HG03135 (cell line): ENCODE measurements around the gene VPS26B.

ENCODE experiments used
- ATAC-seq: cut with Tn5 transposase; IDR thresholded peaks from one replicate; pipeline ENCODE4 v1.9.1; 2021; ENCODE audit warnings: mild to moderate bottlenecking, moderate library complexity; ENCODE audit not compliant: unreplicated experiment

Gene VPS26B

DNA sequence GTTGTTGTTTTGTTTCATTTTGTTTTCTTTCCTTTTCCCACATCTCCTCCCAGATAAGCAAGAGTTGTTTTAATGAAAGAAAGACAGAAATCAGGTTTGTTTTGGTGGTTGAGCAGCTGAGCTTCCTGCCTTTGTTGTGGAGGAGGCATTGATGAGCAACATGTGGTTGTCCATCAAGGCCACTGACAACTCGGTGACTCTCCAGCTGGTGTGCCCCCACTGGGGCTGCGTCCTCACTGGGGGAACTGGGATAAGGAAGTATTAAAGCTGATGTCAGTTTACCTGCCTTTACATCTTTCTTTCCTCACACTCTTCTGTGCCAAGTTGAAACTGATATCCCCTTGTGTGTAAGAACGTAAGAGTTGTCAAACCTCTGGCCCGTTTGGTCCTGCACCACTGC lies 5.9 kb downstream of the VPS26B start:
- ATAC-seq = no peak

DNA sequence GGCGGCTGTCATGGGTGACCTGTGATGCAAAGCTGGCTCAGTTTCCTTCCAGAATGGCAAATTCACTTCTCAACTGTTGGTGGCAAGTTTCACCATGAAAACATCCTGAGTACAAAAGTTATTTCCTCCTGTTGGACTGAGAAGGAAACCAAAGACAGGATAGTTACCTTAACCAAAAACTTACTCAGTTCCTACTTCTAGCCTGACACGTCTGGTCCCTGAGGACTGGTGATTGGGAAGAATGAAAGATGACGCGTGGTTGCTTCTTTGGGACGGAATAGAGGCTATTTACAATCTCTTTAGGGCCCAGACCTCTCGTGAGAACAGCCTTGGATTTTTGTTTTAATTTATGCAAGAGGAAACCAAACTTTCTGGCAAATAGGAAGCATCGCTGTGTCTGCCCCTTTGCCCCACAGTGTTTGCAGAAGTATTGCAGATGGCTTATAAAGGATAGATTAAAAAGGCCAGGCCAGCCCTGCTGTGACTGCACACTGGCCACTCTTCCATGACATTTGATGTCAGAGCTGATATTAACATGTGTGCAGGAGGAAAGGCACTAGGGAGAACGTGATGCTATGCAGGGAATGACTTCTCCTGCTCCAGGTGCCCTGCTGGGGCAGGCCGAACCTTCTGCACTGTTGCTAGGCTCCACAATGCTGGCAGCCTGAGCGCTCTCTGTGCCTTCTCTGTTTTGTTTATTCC lies 7.6 kb downstream of the VPS26B start:
- no peak for ATAC-seq

DNA sequence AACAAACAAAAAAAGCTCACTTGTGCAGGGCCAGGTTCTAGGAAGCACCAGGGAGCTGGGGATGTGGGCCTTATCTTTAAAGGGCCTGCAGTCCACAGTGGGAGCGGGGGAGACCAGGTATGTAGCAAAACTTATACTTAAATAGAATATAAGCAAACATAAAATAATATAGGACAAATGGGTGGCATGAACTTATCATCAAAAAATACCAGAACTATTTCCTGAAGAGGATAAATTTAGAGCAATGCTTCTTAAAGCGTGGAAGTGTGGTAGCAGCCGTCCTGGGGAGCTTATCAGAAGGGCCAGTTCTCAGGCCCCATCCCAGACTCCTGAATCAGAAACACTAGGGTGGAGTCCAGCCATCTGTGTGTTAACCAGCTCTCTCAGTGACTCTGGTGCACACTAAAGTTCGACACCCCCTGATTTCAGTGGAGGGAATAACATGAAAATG lies 9.3 kb downstream of the VPS26B start:
- no peak for ATAC-seq

DNA sequence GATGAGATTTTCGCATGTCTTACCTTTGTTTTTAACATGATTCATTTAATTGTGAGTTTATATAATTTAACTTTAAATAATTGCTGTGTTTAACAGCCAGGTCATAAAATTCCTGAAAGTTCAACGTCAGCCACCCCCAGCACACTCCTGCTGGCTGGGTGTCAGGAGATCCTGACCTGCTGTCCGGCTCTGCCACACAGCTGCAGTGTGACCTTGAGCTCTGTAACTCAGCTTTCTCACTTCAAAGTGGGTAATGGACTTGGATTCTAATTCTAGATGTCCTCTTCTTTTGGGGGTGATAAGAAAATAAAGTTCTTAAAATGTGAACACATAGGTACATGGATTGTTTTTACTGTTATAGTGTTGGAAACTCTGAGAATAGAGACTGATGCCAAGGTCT lies 10.9 kb downstream of the VPS26B start:
- ATAC-seq = no peak

DNA sequence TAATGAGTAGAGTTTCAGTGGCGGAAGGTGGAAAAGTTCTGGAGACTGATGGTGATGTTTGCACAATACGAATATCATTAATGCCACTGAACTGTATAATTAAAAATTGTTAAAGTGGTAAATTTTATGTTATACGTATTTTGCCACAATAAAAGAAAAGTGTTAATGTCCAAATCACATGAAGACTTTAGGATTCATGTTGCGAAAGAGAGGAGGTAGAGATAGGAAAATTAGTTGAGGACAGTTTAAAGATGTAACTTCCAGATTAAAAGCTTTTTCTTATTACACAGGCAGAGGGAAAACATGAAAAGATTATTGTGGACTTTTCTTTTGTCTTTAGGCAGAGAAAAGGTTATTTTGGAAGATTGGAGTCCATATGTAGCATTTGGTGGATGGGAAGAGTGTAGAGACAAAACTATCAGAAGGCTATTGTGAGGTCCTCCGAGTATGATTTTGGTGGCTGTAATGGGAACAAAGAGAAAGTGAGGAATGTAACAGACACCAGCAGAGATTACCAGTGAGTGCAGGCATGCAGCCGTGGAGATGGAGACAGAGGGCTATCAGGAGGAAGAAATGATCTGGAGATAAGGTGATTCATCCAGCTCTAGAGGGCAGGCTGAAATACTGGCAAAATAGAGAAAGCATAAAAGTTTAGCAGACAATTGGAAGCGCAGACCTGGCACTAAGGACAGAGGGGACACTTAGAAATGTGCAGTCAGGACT lies 12.5 kb downstream of the VPS26B start:
- ATAC-seq = no peak

- ATAC-seq = no peak
Measured at GRCh38 chr11:134237557-134237922, 13.1 kb downstream of the VPS26B start.

DNA sequence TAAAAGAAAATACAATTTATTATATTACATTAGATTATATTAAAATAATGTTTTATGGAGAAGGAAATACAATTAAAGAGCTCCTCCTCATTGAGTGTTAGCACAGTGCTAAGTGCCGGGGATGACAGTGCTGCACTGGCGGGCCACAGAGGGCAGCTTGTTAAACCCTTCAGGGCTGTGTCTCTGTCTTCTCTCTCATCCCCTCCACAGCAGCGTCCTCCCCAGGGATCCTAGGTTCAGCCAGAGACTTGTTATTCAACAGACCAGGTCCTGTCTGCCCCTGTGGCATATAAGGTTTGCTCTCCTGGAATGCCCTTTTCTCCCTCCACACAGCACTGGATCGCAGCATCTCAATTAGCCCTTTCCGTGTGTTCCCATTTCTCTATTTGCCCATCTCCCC lies 14.5 kb downstream of the VPS26B start:
- ATAC-seq = no peak

- ATAC-seq = no peak
Measured at GRCh38 chr11:134240592-134240991, 16.1 kb downstream of the VPS26B start.

- no peak for ATAC-seq
Measured at GRCh38 chr11:134242376-134242775, 17.9 kb downstream of the VPS26B start.

- no peak for ATAC-seq
Measured at GRCh38 chr11:134243913-134244312, 19.4 kb downstream of the VPS26B start.

- ATAC-seq = peak; percentile 81
Measured at GRCh38 chr11:134244593-134244992, 20.1 kb downstream of the VPS26B start.

GRCh38 chr11:134245434-134245833 lies 21.0 kb downstream of the VPS26B start:
- no peak for ATAC-seq

GRCh38 chr11:134246100-134246499 lies 21.6 kb downstream of the VPS26B start:
- no peak for ATAC-seq

- ATAC-seq = no peak
Measured at GRCh38 chr11:134246678-134247077, 22.2 kb downstream of the VPS26B start.

DNA sequence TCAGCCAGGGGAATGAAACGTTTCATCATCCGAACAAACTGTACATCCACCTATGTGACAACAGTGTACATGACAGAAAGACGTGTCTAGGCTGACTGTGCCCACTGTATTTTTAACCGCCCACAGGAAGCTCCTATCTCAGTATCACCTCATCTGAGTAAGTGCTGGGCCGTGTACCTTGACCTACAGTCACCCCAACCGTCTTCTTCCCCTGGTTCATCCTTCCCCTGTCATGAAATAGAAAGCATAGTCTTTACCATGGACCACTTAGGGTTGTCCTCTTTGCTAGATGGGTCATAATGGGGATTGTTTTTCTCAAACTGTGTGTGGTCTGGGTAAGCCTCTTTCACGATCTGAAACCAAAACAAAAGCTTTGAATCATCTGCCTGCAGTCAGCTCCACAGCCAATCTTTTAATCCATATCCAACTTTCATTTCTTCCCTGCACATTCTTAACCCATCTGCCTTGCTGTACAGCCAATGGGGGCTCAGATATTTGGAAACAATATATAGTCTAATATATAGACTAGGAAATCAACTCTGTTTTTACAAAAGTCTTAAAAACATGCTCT lies 24.5 kb downstream of the VPS26B start:
- ATAC-seq = no peak

- no peak for ATAC-seq
Measured at GRCh38 chr11:134250246-134250645, 25.8 kb downstream of the VPS26B start.

- no peak for ATAC-seq
Measured at GRCh38 chr11:134250675-134251074, 26.2 kb downstream of the VPS26B start.

GRCh38 chr11:134252346-134253187 lies 28.1 kb downstream of the VPS26B start:
- peak; percentile 24 for ATAC-seq

DNA sequence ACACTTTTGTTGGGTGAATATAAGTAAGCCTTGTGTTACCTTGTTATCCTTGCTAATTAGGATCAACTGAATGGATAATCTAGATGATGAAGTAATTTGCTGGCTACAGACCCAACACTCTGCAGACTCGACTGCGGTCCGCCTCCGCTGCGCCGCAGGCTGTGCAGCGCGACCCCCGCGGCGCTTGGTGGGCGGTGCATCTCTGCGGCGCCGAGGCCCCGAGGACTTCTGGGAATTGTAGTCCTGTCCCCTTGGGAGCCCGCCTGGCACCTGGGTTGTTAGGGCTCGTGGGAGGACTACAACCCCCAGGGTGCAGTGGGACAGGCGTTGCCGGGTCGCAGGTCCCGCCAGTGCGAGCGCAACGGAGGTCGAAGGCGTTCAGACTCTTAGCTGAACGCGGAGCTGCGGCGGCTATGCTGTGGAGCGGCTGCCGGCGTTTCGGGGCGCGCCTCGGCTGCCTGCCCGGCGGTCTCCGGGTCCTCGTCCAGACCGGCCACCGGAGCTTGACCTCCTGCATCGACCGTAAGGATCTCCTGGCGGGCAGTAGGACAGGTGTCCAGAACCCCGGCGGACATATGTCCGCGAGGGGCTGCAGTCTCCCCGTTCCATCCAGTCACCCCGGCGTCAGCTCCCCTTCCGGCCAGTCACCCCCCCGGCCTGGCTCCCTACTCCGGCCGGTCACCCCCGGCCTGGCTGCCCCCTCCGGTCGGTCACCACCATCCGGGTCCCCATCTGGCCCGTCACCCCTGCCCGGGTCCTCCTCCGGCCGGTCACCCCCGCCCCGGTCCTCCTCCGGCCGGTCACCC lies 28.9 kb downstream of the VPS26B start, which contains the start of the genes ACAD8 and THYN1:
Gene ACAD8, plus strand, starts transcription at position 381 of the 806 bp plus-strand sequence. Its CDS starts 33 bp downstream, at position 414.
Gene THYN1, minus strand, starts transcription at position 165 of the 806 bp plus-strand sequence. CDS start 470 bp downstream, outside the sequence.
- ATAC-seq = peak; percentile 99
